A549 (cell line): ENCODE data around the gene DOCK6.

Experiments used
- CEBPB ChIP-seq, 2 experiments: fragments of >200 bp in 1 of 2; sonication (Bioruptor Twin) in 1 of 2; formaldehyde crosslinking in 1 of 2; IDR thresholded peaks; 2 replicates each; pipeline ENCODE4 v1.6.1; 2012 to 2016
- CTCF ChIP-seq: fragments of >200 bp; sonication (Bioruptor Twin); formaldehyde crosslinking; IDR thresholded peaks from 3 replicates; pipeline ENCODE4 v1.5.1; 2016
- EP300 ChIP-seq, 2 experiments: fragments of >200 bp; sonication (Bioruptor Twin); formaldehyde crosslinking; IDR thresholded peaks; 2 replicates in 1 of 2; 3 replicates in 1 of 2; pipeline ENCODE4 v1.6.1; 2016 to 2017
- ESRRA ChIP-seq: fragments of 150-350 bp; IDR thresholded peaks from 2 replicates; pipeline ENCODE4 v1.6.1; 2014; ENCODE audit warnings: mild to moderate bottlenecking, low read length, borderline replicate concordance
- RNF2 ChIP-seq: fragments of 200-600 bp; sonication (generic); IDR thresholded peaks from 2 replicates; pipeline ENCODE4 v1.6.1; 2016; ENCODE audit warnings: low read depth, mild to moderate bottlenecking, antibody characterized with exemption, moderate library complexity, borderline replicate concordance
- TP53 ChIP-seq: fragments of 250-450 bp; sonication (Bioruptor Pico); IDR thresholded peaks from 2 replicates; pipeline ENCODE4 v1.5.0; 2021; ENCODE audit warnings: mild to moderate bottlenecking, moderate library complexity
- ZC3H11A ChIP-seq: fragments of 450-650 bp; IDR thresholded peaks from 2 replicates; pipeline ENCODE4 v1.6.1; 2014; ENCODE audit warnings: antibody characterized with exemption, mild to moderate bottlenecking
- TF ChIP-seq, protein P1 (sequence below): fragments of 250-450 bp; sonication (Bioruptor Pico); IDR thresholded peaks from 2 replicates; pipeline ENCODE4 v1.5.0; 2020; ENCODE audit warnings: low read depth, mild to moderate bottlenecking, moderate library complexity

DNA sequence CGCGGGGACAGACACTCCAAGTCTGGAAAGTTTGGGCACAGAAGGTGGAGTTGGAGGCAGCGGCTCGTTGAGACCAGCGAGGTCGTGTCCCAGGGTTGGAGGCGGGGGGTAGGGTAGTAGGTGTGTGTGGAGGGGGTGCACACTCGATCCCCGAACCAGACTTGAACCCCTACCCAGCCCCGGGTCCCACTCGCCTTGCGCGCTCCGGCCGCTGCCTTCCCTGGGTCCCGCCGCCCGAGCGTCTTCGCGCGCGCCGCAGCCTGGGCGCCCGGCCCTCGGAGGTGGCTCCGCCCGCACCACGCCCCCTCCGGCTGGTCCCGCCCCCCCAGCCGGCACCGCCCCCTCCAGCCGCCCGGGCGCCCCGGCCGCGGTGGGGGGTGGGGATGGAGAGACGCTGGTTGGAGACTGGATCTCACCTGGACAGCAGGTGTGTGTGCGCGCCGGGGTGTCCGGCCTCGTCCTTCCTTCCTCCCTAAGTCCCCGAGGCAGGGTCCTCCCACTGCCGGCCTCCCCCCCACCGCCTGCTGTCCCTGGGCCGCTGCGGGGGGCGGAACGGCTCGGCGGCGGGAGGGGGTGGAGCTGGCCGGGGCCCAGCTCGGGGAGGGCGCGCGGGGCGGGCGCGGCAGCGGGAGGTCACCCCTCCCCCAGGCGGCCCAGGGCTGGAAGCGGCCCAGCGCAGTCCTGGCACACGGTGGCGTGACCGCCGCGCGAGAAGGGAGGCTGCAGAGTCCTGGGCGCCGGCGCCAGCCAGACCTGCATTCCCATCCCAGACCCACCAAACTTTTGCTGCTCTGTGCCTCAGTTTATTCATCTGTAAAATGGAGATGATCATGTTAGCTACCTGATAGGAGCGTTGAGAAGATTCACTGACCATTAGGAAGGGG lies 64.8 kb downstream of the DOCK6 start, which contains the start of gene KANK2:
- TF ChIP-seq TP53 (no peak), CTCF (peak; percentile 5; the same call in 1 of the 3 replicates), ZC3H11A (no peak), RNF2 (no peak), EP300 (IDR thresholded peaks at IDR 0.05) (peak in 1 of 2 experiments; percentile 36; a peak in 2 of 5 replicates), ESRRA (no peak), CEBPB (IDR thresholded peaks at IDR 0.05) (no peak)
- TF ChIP-seq, protein P1, sequence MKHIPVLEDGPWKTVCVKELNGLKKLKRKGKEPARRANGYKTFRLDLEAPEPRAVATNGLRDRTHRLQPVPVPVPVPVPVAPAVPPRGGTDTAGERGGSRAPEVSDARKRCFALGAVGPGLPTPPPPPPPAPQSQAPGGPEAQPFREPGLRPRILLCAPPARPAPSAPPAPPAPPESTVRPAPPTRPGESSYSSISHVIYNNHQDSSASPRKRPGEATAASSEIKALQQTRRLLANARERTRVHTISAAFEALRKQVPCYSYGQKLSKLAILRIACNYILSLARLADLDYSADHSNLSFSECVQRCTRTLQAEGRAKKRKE (CRISPR knock-in tag), result no peak
